Measurements from ENCODE around the gene KCTD16. TPM values are rescaled to one million over a fixed set of nuclear protein-coding genes. Genes with fewer than 3 reads are reported as not detected.

Gene KCTD16
- total and polyA plus RNA-seq, 2 donors = 0.02 to 0.09 TPM

DNA sequence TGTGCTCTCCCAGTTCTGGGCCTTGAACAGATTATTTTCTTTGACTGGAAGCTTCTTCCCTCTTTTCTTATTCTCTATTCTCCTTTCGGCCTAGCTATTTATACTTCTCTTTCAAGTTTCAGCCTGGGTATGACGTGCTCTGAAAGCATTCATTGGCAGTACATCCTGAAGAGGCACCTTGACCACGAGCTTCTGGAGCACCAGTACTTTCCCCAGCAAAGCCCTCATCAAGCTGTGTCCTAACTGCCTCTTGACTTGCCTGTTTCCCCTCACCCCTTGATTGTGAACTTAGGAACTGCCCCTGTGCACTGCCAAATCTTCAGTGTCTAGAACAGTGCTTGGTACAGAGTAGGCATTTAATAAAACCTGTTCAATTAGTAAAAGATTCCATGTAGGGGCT is 154.9 kb downstream of the KCTD16 start:
- 82% methylated on average over 3 of the region's 3 CpGs for WGBS
- no peaks in the 10 kb centered on the region for H3K27me3 ChIP-seq (ENCODE audit: control insufficient read depth in 2 of 2, insufficient read depth in 1 of 2, low read length in 1 of 2)
- H3K9me3 ChIP-seq (ENCODE audit: control insufficient read depth in 2 of 2, insufficient read depth in 1 of 2, low read length in 1 of 2) = no peaks in the 10 kb centered on the region
- DNase-seq (ENCODE audit: low read depth in 6 of 9, low spot score in 9 of 9) = no peak
- H3K4me3 ChIP-seq (ENCODE audit: low read length in 2 of 2) = no peak overlapping the region
- H3K27ac ChIP-seq (ENCODE audit: low read depth in 1 of 2, low read length in 1 of 2) = no peak overlapping the region
- no peaks in the 10 kb centered on the region for H3K4me1 ChIP-seq (ENCODE audit: control insufficient read depth in 2 of 2, insufficient read depth in 2 of 2, low read length in 2 of 2)
- no peaks in the 10 kb centered on the region for H3K36me3 ChIP-seq (ENCODE audit: control insufficient read depth in 2 of 2, insufficient read depth in 2 of 2, low read length in 1 of 2)

- no peak for DNase-seq (ENCODE audit: low read depth in 6 of 9, low spot score in 9 of 9)
- H3K4me1 ChIP-seq (ENCODE audit: control insufficient read depth in 2 of 2, insufficient read depth in 2 of 2, low read length in 2 of 2) = no peaks in the 10 kb centered on the region
- no peaks in the 10 kb centered on the region for H3K9me3 ChIP-seq (ENCODE audit: control insufficient read depth in 2 of 2, insufficient read depth in 1 of 2, low read length in 1 of 2)
- WGBS = 94% methylated on average over 2 of the region's 2 CpGs
- H3K4me3 ChIP-seq (ENCODE audit: low read length in 2 of 2) = no peak overlapping the region
- H3K27ac ChIP-seq (ENCODE audit: low read depth in 1 of 2, low read length in 1 of 2) = no peak overlapping the region
- no peaks in the 10 kb centered on the region for H3K27me3 ChIP-seq (ENCODE audit: control insufficient read depth in 2 of 2, insufficient read depth in 1 of 2, low read length in 1 of 2)
- no peaks in the 10 kb centered on the region for H3K36me3 ChIP-seq (ENCODE audit: control insufficient read depth in 2 of 2, insufficient read depth in 2 of 2, low read length in 1 of 2)
Observed at GRCh38 chr5:144328494-144328893, 157.8 kb downstream of the KCTD16 start.

- Histone ChIP-seq H3K36me3 (ENCODE audit: control insufficient read depth in 2 of 2, insufficient read depth in 2 of 2, low read length in 1 of 2) (no peaks in the 10 kb centered on the region), H3K27me3 (ENCODE audit: control insufficient read depth in 2 of 2, insufficient read depth in 1 of 2, low read length in 1 of 2) (no peaks in the 10 kb centered on the region), H3K9me3 (ENCODE audit: control insufficient read depth in 2 of 2, insufficient read depth in 1 of 2, low read length in 1 of 2) (no peaks in the 10 kb centered on the region), H3K27ac (ENCODE audit: low read depth in 1 of 2, low read length in 1 of 2) (no peak overlapping the region), H3K4me3 (ENCODE audit: low read length in 2 of 2) (no peak overlapping the region), H3K4me1 (ENCODE audit: control insufficient read depth in 2 of 2, insufficient read depth in 2 of 2, low read length in 2 of 2) (no peaks in the 10 kb centered on the region)
- no peak for DNase-seq (ENCODE audit: low read depth in 6 of 9, low spot score in 9 of 9)
Observed at GRCh38 chr5:144328980-144329379, 158.3 kb downstream of the KCTD16 start.

DNA sequence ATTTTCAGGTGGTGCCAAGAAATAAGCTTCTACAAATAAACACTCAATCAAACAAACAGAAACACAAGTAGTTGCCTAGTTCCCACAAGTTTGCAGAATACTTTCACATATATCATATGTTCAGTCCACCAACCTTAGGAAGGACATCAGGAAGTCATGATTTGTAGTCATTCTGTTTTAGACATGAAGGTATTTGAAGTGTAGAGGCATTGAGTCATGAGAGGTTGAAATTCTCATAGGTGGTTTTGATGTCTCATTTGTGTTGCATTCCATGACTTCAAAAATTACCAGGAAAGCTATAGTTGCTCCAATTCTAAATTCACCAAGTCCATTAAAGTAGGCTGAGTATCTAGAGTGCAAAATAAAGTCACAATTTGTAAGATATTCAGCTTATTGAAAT is 159.0 kb downstream of the KCTD16 start:
- H3K27ac ChIP-seq (ENCODE audit: low read depth in 1 of 2, low read length in 1 of 2) = no peak overlapping the region
- no peaks in the 10 kb centered on the region for H3K36me3 ChIP-seq (ENCODE audit: control insufficient read depth in 2 of 2, insufficient read depth in 2 of 2, low read length in 1 of 2)
- no peak overlapping the region for H3K4me3 ChIP-seq (ENCODE audit: low read length in 2 of 2)
- no peaks in the 10 kb centered on the region for H3K4me1 ChIP-seq (ENCODE audit: control insufficient read depth in 2 of 2, insufficient read depth in 2 of 2, low read length in 2 of 2)
- H3K9me3 ChIP-seq (ENCODE audit: control insufficient read depth in 2 of 2, insufficient read depth in 1 of 2, low read length in 1 of 2) = no peaks in the 10 kb centered on the region
- no peaks in the 10 kb centered on the region for H3K27me3 ChIP-seq (ENCODE audit: control insufficient read depth in 2 of 2, insufficient read depth in 1 of 2, low read length in 1 of 2)
- DNase-seq (ENCODE audit: low read depth in 6 of 9, low spot score in 9 of 9) = no peak

GRCh38 chr5:144331361-144331760 is 160.7 kb downstream of the KCTD16 start:
- no peaks in the 10 kb centered on the region for H3K36me3 ChIP-seq (ENCODE audit: control insufficient read depth in 2 of 2, insufficient read depth in 2 of 2, low read length in 1 of 2)
- no peak overlapping the region for H3K4me3 ChIP-seq (ENCODE audit: low read length in 2 of 2)
- no peaks in the 10 kb centered on the region for H3K9me3 ChIP-seq (ENCODE audit: control insufficient read depth in 2 of 2, insufficient read depth in 1 of 2, low read length in 1 of 2)
- no peak for DNase-seq (ENCODE audit: low read depth in 6 of 9, low spot score in 9 of 9)
- H3K27me3 ChIP-seq (ENCODE audit: control insufficient read depth in 2 of 2, insufficient read depth in 1 of 2, low read length in 1 of 2) = no peaks in the 10 kb centered on the region
- no peak overlapping the region for H3K27ac ChIP-seq (ENCODE audit: low read depth in 1 of 2, low read length in 1 of 2)
- H3K4me1 ChIP-seq (ENCODE audit: control insufficient read depth in 2 of 2, insufficient read depth in 2 of 2, low read length in 2 of 2) = no peaks in the 10 kb centered on the region

DNA sequence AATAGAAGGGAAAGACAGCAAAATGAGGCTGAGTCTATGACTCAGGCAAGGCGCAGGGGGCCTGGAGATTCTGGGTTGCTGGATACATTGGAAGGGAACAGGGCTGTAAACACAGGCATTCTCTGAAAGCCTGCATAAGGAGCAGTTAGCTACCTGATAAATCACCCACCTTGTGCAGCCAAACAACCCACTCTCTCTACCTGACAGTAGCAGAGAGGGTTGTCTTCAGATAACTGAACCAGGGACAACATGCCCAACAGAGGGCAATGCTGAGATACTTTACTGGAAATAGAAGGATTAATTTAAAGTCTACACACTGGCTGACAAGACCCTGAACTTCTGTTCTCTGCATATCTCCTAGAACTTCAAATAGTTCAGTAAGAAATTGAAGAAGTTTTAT is 161.6 kb downstream of the KCTD16 start:
- no peak overlapping the region for H3K27ac ChIP-seq (ENCODE audit: low read depth in 1 of 2, low read length in 1 of 2)
- H3K4me3 ChIP-seq (ENCODE audit: low read length in 2 of 2) = no peak overlapping the region
- WGBS = 98% methylated on average over 1 of the region's 1 CpG
- H3K36me3 ChIP-seq (ENCODE audit: control insufficient read depth in 2 of 2, insufficient read depth in 2 of 2, low read length in 1 of 2) = no peaks in the 10 kb centered on the region
- no peak for DNase-seq (ENCODE audit: low read depth in 6 of 9, low spot score in 9 of 9)
- H3K4me1 ChIP-seq (ENCODE audit: control insufficient read depth in 2 of 2, insufficient read depth in 2 of 2, low read length in 2 of 2) = no peaks in the 10 kb centered on the region
- H3K27me3 ChIP-seq (ENCODE audit: control insufficient read depth in 2 of 2, insufficient read depth in 1 of 2, low read length in 1 of 2) = no peaks in the 10 kb centered on the region
- H3K9me3 ChIP-seq (ENCODE audit: control insufficient read depth in 2 of 2, insufficient read depth in 1 of 2, low read length in 1 of 2) = no peaks in the 10 kb centered on the region

GRCh38 chr5:144333336-144333920 is 162.8 kb downstream of the KCTD16 start:
- peak in 1 of 9 donors; percentile 0 for DNase-seq (ENCODE audit: low read depth in 6 of 9, low spot score in 9 of 9)
- 92% methylated on average over 1 of the region's 1 CpG for WGBS

DNA sequence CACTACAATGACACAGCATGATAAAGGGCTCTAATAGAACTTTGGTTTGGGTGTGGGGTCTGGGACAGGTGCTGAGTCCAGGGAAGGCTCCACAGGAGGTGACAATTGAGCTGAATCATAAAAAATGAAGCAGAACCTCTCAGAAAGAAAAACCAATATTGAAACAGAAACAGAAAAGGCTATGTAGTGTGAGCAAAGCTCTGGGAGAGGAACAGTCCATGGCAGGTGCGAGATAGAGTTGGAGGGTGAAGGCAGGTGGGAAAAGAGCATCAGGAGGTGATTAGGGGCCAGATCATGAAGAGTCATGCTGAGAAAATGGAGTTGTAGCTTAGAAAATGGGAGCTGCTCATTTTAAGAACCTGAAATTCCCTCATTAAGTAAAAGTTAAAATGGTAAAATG is 164.9 kb downstream of the KCTD16 start:
- Histone ChIP-seq H3K27me3 (ENCODE audit: control insufficient read depth in 2 of 2, insufficient read depth in 1 of 2, low read length in 1 of 2) (no peaks in the 10 kb centered on the region), H3K36me3 (ENCODE audit: control insufficient read depth in 2 of 2, insufficient read depth in 2 of 2, low read length in 1 of 2) (no peaks in the 10 kb centered on the region), H3K27ac (ENCODE audit: low read depth in 1 of 2, low read length in 1 of 2) (no peak overlapping the region), H3K4me1 (ENCODE audit: control insufficient read depth in 2 of 2, insufficient read depth in 2 of 2, low read length in 2 of 2) (no peaks in the 10 kb centered on the region), H3K4me3 (ENCODE audit: low read length in 2 of 2) (no peak overlapping the region), H3K9me3 (ENCODE audit: control insufficient read depth in 2 of 2, insufficient read depth in 1 of 2, low read length in 1 of 2) (no peaks in the 10 kb centered on the region)
- DNase-seq (ENCODE audit: low read depth in 6 of 9, low spot score in 9 of 9) = no peak
- 90% methylated on average over 1 of the region's 1 CpG for WGBS

More at GRCh38 chr5:144333336-144333920, 162.8 kb downstream of the KCTD16 start:
- no peaks in the 10 kb centered on the region for H3K36me3 ChIP-seq (ENCODE audit: control insufficient read depth in 2 of 2, insufficient read depth in 2 of 2, low read length in 1 of 2)
- H3K27ac ChIP-seq (ENCODE audit: low read depth in 1 of 2, low read length in 1 of 2) = peak overlapping the region in 1 of 2 donors; percentile 36
- no peaks in the 10 kb centered on the region for H3K4me1 ChIP-seq (ENCODE audit: control insufficient read depth in 2 of 2, insufficient read depth in 2 of 2, low read length in 2 of 2)
- H3K4me3 ChIP-seq (ENCODE audit: low read length in 2 of 2) = no peak overlapping the region
- H3K27me3 ChIP-seq (ENCODE audit: control insufficient read depth in 2 of 2, insufficient read depth in 1 of 2, low read length in 1 of 2) = no peaks in the 10 kb centered on the region
- no peaks in the 10 kb centered on the region for H3K9me3 ChIP-seq (ENCODE audit: control insufficient read depth in 2 of 2, insufficient read depth in 1 of 2, low read length in 1 of 2)

DNA sequence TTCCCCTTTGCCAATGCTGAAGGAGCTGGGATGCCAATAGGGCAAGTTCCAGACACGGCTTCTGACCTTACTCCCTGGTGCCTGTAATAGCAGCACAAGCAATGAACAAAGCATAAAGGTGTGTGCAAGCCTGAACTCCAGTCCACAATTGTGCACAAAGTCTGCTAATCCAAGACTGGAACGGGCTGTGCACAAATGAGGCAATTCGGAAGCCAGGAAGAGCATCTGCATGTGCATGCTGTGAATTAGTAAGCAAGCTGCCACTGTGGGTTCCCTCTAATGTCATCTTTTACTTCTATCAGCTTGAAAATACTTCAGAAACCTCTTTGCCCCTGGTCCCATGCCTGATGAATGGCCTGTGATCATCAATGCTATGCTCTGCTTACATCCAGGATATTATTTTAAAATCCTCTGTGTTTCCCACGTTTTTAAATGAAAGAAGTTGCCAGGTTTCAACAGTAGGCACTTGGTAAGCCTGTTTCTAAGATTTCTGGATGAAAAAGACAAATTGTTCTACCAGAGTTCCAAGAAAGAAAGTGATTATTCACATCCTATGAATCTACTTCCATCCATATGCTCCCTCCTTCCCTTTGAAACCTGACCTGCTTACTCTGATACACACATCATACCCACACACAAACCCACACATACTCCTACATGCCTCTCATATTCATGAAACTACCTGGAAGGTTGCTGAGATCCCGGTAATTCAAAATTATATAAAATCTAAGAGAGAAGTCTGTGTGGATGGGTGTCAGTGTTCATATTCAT is 165.7 kb downstream of the KCTD16 start:
- no peak overlapping the region for H3K27ac ChIP-seq (ENCODE audit: low read depth in 1 of 2, low read length in 1 of 2)
- H3K4me3 ChIP-seq (ENCODE audit: low read length in 2 of 2) = no peak overlapping the region
- H3K36me3 ChIP-seq (ENCODE audit: control insufficient read depth in 2 of 2, insufficient read depth in 2 of 2, low read length in 1 of 2) = no peaks in the 10 kb centered on the region
- H3K4me1 ChIP-seq (ENCODE audit: control insufficient read depth in 2 of 2, insufficient read depth in 2 of 2, low read length in 2 of 2) = no peaks in the 10 kb centered on the region
- DNase-seq (ENCODE audit: low read depth in 6 of 9, low spot score in 9 of 9) = no peak
- H3K27me3 ChIP-seq (ENCODE audit: control insufficient read depth in 2 of 2, insufficient read depth in 1 of 2, low read length in 1 of 2) = no peaks in the 10 kb centered on the region
- no peaks in the 10 kb centered on the region for H3K9me3 ChIP-seq (ENCODE audit: control insufficient read depth in 2 of 2, insufficient read depth in 1 of 2, low read length in 1 of 2)
- 85% methylated on average over 5 of the region's 5 CpGs for WGBS

All from thymus (tissue), 11 donors.